Ishikawa (cell line): ENCODE results near the gene WNT7A.

Experiments used
- CEBPB ChIP-seq: IDR thresholded peaks from 2 replicates; pipeline ENCODE4 v1.6.1; 2012
- CREB1 ChIP-seq: IDR thresholded peaks from 2 replicates; pipeline ENCODE4 v1.6.1; 2012; ENCODE audit warnings: low read depth
- EGR1 ChIP-seq: IDR thresholded peaks from 2 replicates; pipeline ENCODE4 v1.6.1; 2012
- EP300 ChIP-seq: IDR thresholded peaks from 2 replicates; pipeline ENCODE4 v1.6.1; 2012; ENCODE audit warnings: borderline replicate concordance
- FOXM1 ChIP-seq: IDR thresholded peaks from 2 replicates; pipeline ENCODE4 v1.6.1; 2012; ENCODE audit warnings: low read depth, borderline replicate concordance
- NFIC ChIP-seq: IDR thresholded peaks from 2 replicates; pipeline ENCODE4 v1.6.1; 2012
- RAD21 ChIP-seq: IDR thresholded peaks from 2 replicates; pipeline ENCODE4 v1.6.1; 2012; ENCODE audit warnings: low read depth
- TAF1 ChIP-seq: IDR thresholded peaks from 2 replicates; pipeline ENCODE4 v1.6.1; 2012; ENCODE audit warnings: low read depth, mild to moderate bottlenecking
- TCF12 ChIP-seq: IDR thresholded peaks from 2 replicates; pipeline ENCODE4 v1.6.1; 2012; ENCODE audit warnings: low read depth
- TEAD4 ChIP-seq: IDR thresholded peaks from 2 replicates; pipeline ENCODE4 v1.6.1; 2012
- YY1 ChIP-seq: IDR thresholded peaks from 2 replicates; pipeline ENCODE4 v1.6.1; 2012; ENCODE audit warnings: low read depth
- ZBTB7A ChIP-seq: IDR thresholded peaks from 2 replicates; pipeline ENCODE4 v1.6.1; 2012; ENCODE audit warnings: low read depth
- TF ChIP-seq, protein P1 (sequence below): IDR thresholded peaks from 2 replicates; pipeline ENCODE4 v1.6.1; 2012
- TF ChIP-seq, protein P2 (sequence below): IDR thresholded peaks from 2 replicates; pipeline ENCODE4 v1.6.1; 2012; ENCODE audit warnings: low read depth, mild to moderate bottlenecking
- TF ChIP-seq, protein P3 (sequence below): IDR thresholded peaks from 2 replicates; pipeline ENCODE4 v1.6.1; 2012

Gene WNT7A

DNA sequence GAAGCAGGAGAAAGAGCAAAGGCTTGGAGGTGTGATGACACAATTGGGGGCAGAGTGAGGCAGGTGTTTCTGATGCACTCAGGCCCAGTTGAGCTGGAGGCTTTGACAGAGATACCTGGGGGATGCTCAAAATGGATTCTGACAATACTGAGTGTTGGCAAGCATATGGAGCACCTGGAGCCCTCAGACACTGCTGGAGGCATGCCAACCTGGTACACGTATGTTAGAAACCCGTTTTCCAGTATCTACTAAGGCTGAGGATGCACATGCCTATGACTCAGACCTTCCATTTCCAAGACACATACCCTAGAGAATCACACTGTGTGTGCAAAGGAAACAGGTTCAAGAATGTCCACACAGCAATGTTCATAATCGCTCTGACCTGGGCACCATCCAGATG is 58.7 kb downstream of the WNT7A start:
- TF ChIP-seq, protein P1, sequence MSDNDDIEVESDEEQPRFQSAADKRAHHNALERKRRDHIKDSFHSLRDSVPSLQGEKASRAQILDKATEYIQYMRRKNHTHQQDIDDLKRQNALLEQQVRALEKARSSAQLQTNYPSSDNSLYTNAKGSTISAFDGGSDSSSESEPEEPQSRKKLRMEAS = no peak
- peak; percentile 15; the same call in 1 of the 2 replicates for TF ChIP-seq NFIC

DNA sequence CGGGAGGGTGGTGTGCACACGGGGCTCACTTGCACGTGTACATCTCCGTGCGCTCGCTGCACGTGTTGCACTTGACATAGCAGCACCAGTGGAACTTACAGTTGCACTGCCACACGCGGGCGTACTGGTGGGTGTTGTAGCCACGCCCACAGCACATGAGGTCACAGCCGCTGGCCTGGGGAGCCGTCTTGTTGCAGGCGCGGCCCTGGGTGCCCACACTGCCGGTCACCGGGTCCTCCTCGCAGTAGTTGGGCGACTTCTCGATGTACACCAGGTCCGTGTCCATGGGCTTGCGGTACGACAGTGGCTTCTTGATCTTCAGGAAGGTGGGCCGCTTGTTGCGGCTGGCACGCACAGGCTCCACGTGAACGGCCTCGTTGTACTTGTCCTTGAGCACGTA is 61.0 kb downstream of the WNT7A start:
- TF ChIP-seq, protein P2, sequence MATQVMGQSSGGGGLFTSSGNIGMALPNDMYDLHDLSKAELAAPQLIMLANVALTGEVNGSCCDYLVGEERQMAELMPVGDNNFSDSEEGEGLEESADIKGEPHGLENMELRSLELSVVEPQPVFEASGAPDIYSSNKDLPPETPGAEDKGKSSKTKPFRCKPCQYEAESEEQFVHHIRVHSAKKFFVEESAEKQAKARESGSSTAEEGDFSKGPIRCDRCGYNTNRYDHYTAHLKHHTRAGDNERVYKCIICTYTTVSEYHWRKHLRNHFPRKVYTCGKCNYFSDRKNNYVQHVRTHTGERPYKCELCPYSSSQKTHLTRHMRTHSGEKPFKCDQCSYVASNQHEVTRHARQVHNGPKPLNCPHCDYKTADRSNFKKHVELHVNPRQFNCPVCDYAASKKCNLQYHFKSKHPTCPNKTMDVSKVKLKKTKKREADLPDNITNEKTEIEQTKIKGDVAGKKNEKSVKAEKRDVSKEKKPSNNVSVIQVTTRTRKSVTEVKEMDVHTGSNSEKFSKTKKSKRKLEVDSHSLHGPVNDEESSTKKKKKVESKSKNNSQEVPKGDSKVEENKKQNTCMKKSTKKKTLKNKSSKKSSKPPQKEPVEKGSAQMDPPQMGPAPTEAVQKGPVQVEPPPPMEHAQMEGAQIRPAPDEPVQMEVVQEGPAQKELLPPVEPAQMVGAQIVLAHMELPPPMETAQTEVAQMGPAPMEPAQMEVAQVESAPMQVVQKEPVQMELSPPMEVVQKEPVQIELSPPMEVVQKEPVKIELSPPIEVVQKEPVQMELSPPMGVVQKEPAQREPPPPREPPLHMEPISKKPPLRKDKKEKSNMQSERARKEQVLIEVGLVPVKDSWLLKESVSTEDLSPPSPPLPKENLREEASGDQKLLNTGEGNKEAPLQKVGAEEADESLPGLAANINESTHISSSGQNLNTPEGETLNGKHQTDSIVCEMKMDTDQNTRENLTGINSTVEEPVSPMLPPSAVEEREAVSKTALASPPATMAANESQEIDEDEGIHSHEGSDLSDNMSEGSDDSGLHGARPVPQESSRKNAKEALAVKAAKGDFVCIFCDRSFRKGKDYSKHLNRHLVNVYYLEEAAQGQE = no peak
- TF ChIP-seq ZBTB7A (no peak), EP300 (no peak), EGR1 (no peak), NFIC (no peak), CEBPB (no peak)
- TF ChIP-seq, protein P3, sequence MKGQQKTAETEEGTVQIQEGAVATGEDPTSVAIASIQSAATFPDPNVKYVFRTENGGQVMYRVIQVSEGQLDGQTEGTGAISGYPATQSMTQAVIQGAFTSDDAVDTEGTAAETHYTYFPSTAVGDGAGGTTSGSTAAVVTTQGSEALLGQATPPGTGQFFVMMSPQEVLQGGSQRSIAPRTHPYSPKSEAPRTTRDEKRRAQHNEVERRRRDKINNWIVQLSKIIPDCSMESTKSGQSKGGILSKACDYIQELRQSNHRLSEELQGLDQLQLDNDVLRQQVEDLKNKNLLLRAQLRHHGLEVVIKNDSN = no peak
- TF ChIP-seq, protein P1 = no peak

DNA sequence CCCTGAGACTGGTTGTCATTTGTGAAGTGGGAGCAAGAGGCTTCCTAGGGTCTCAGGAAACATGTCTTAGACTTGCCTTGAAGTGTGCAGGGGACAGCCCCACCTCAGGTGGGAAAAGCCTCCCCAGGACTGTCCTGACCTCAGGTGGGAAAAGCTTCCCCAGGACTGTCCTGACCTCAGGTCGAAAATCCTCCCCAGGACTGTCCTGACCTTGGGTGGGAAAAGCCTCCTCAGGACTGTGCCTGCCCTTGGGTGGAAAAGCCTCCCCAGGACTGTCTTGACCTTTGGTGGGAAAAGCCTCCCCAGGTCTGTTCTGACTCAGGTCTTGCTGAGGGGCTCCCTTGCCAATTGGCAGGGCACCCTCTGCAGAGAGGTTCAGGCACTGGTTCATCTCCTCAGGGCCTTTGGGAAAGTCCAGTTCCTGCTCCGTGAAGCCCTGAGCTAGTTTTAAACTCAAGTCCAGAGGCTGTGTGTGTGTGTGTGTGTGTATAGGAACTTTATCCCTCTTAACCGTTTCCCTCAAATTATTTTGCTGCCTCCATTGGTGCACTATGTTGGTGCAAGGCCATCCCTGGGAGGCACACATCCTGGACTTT is 64.7 kb downstream of the WNT7A start:
- TF ChIP-seq TEAD4 (0 out of 2 replicates have a peak, but pooled peaks have one; percentile 13), TAF1 (no peak)

DNA sequence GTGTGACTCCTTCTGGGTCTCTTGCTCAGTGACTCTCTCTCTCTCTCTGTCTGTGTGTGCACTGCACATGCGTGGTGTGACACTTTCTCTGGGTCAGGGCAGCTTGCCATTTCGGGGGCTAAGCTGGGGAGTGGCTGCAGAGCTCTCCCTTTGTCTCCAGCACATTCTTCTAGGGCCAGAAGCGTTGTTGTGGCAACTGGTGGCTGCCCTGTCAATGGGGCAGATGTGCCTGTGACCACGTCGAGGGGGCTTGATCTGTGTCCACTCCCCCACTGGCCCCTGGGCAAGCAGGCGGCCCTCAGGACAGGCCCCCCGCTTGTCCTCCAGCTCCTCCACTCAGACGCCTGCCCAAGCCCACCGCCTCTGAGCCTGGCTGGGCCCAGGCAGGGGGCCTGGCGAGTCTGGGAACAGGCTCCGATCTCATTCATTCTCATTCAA is 67.8 kb downstream of the WNT7A start:
- TF ChIP-seq YY1 = no peak
- TF ChIP-seq, protein P1 = no peak
- TF ChIP-seq, protein P3 = no peak

DNA sequence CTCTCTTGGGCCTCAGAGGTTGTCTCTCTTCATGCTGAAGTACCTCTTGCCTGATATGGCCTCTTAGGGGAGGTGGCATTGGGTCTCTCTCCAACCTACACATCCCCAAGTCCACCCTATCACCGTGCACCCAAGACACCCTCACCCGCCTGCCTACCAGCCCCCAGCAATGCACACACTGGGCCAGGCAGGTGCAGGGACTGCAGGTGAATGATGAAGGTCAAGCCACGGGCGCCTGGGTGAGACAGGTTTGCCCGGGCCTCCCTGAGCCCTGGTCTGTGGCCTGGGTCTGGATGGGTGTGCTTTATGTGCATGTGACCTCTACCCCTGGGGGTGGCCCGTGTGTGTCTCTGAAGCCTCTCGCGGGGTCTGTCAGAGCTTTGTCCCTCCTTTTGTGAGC is 68.3 kb downstream of the WNT7A start:
- TF ChIP-seq TAF1 (no peak), CREB1 (no peak), ZBTB7A (no peak), CEBPB (no peak), YY1 (no peak), EGR1 (no peak), TEAD4 (no peak), RAD21 (no peak), NFIC (no peak), FOXM1 (no peak), EP300 (no peak), TCF12 (no peak)
- TF ChIP-seq, protein P1 = no peak
- TF ChIP-seq, protein P3 = no peak
- TF ChIP-seq, protein P2 = no peak

DNA sequence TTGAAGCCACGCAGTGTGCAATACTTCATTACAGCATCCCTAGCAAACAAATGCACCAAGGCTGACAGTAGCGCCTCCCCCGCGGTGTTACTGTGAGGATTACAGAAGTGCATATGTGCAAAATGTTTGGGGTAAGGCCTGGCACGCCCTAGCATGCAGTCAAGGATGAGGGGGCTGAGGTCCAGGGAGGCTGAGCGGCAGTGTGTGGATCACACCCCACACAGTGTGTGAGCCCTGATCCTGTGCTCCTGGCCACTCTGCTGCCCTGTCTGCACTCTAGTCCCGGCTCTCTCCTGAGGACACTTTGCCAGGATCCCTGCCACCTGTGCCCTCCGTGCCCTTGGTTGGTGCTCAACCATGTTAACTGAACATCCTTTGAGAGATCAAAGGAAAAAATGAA is 71.3 kb downstream of the WNT7A start:
- no peak for TF ChIP-seq TCF12
- TF ChIP-seq YY1 = no peak
- TF ChIP-seq ZBTB7A = no peak
- TF ChIP-seq CREB1 = no peak
- TF ChIP-seq FOXM1 = no peak
